CD4-positive, alpha-beta T cell treated with Interferon alpha-2 for 1 hour (primary cell): ENCODE results near the gene C3orf22.

Experiments
- DNase-seq, 2 donors: peaks; one replicate each; pipeline ENCODE4 v3.0.0-alpha.2; 2020 to 2022

The C3orf22 gene

GRCh38 chr3:126556637-126557414, 1.9 kb downstream of the C3orf22 start:
- no peak for DNase-seq

- no peak for DNase-seq
Measured at GRCh38 chr3:126555795-126556636, 2.7 kb downstream of the C3orf22 start.

- no peak for DNase-seq
Measured at GRCh38 chr3:126554560-126555525, 3.9 kb downstream of the C3orf22 start.

GRCh38 chr3:126553284-126554084, 5.2 kb downstream of the C3orf22 start:
- DNase-seq, result no peak

- no peak for DNase-seq
Measured at GRCh38 chr3:126552688-126553283, 5.9 kb downstream of the C3orf22 start.

GRCh38 chr3:126551839-126552687, 6.7 kb downstream of the C3orf22 start:
- no peak for DNase-seq

GRCh38 chr3:126551121-126551838, 7.5 kb downstream of the C3orf22 start:
- no peak for DNase-seq

GRCh38 chr3:126550488-126551051, 8.2 kb downstream of the C3orf22 start:
- no peak for DNase-seq

- DNase-seq, result no peak
Measured at GRCh38 chr3:126549861-126550487, 8.8 kb downstream of the C3orf22 start.

GRCh38 chr3:126548556-126549466, 9.9 kb downstream of the C3orf22 start:
- peak in 1 of 2 donors; percentile 0 for DNase-seq

GRCh38 chr3:126547721-126548120, 11.0 kb downstream of the C3orf22 start:
- no peak for DNase-seq

GRCh38 chr3:126546549-126547239, 12.0 kb downstream of the C3orf22 start:
- no peak for DNase-seq

GRCh38 chr3:126546013-126546412, 12.7 kb downstream of the C3orf22 start:
- no peak for DNase-seq

GRCh38 chr3:126545544-126545943, 13.2 kb downstream of the C3orf22 start:
- no peak for DNase-seq

- no peak for DNase-seq
Measured at GRCh38 chr3:126544596-126545281, 14.0 kb downstream of the C3orf22 start.

GRCh38 chr3:126543457-126544061, 15.2 kb downstream of the C3orf22 start:
- DNase-seq, result no peak
